Hepatocyte (in vitro differentiated cells): ENCODE results near the gene CNR2.

Source experiments
- CTCF ChIP-seq: fragments of 200-600 bp; sonication (generic); IDR thresholded peaks from 2 replicates; pipeline ENCODE4 v1.5.1; 2016; ENCODE audit warnings: antibody characterized with exemption, mild to moderate bottlenecking; ENCODE audit not compliant: poor library complexity
- EZH2 ChIP-seq: fragments of 200-600 bp; sonication (generic); IDR thresholded peaks from 2 replicates; pipeline ENCODE4 v1.6.1; 2016; ENCODE audit warnings: antibody characterized with exemption, mild to moderate bottlenecking, borderline replicate concordance
- EZH2phosphoT487 ChIP-seq: fragments of 200-600 bp; sonication (generic); IDR thresholded peaks from one replicate; pipeline ENCODE4 v1.6.1; 2018; ENCODE audit warnings: antibody characterized with exemption, mild to moderate bottlenecking, low read depth, moderate library complexity; ENCODE audit not compliant: unreplicated experiment, severe bottlenecking

DNA sequence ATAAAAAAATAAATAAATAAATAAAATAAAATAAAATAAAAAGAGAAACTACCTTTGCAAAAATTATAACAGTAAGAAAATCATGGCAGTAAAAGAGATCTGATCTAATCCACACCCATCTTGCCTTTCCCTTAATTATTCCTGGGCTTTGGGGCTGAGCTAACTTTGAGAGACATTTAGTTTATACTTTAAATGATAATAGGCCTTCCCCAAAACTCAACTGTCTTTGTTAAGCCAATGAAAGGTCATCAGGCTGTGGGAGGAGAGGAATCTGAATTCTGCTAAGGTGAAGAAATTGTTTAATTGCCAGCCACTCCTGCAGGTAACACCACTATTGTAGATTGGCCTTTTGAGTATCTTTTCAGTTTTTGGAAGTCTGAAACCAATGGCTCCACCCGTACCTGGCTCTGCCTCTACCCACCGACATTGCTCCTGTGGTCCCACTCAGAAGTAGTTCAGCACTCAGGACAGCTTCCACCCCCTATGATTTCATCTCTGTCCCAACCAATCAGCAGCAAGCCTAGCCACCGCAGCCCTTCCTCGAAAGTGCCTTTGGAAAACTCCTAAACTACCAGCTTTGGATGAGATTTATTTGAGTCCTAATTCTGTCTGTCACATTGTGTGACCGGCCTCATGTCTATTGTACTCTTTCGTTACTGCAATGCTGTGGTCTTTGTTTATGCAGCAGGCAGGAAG lies 23.5 kb upstream of the CNR2 start:
- no peak for TF ChIP-seq CTCF
- TF ChIP-seq EZH2, result no peak
- no peak for TF ChIP-seq EZH2phosphoT487
